Endothelial cell of umbilical vein (primary cell): ENCODE data around the gene PHC2. TPM values are rescaled to one million over a fixed set of nuclear protein-coding genes. Genes with fewer than 3 reads are reported as not detected.

Experiments
- BruUV-seq: library from RNA; stranded (reverse); fragments of 400-500 nt; replicated peaks from 2 replicates; lab custom pipeline; 2021; lab: Mats Ljungman, UMichigan
- CTCF ChIA-PET: fragments of 300-600, 350-600 bp; sonication (Branson Sonifier 250); formaldehyde crosslinking; loops from one replicate; lab custom pipeline; 2021; ENCODE audit warnings: antibody characterized with exemption, inconsistent platforms; lab: Charles Lee
- POLR2A ChIA-PET: fragments of 300-600, 350-600 bp; sonication (Branson Sonifier 250); formaldehyde crosslinking; loops from one replicate; lab custom pipeline; 2021; ENCODE audit warnings: antibody characterized with exemption, inconsistent platforms; lab: Charles Lee
- DNase-seq: peaks from one replicate; pipeline ENCODE4 v3.0.0-alpha.2; 2011; ENCODE audit warnings: low read depth, low spot score
- FAIRE-seq: peaks from 2 replicates; lab custom pipeline; 2011; peaks lifted over from hg19 to GRCh38; lab: Jason Lieb, UNC
- H2AFZ ChIP-seq: 2 replicates; pipeline ENCODE4 v1.6.0; 2012; ENCODE audit warnings: low read depth, low read length, control low read depth, inconsistent platforms
- H3K27ac ChIP-seq: 2 replicates; pipeline ENCODE4 v1.5.1; 2011; ENCODE audit warnings: low read depth, mild to moderate bottlenecking, control low read depth, low read length, moderate library complexity; ENCODE audit not compliant: insufficient read depth
- H3K27me3 ChIP-seq, 2 experiments: 2 replicates each; pipeline versions ENCODE4 v1.6.0 to v1.6.1; 2011; ENCODE audit warnings: low read length in 2 of 2, mixed read lengths in 1 of 2; ENCODE audit not compliant: control insufficient read depth in 2 of 2, insufficient read depth in 2 of 2
- H3K36me3 ChIP-seq, 2 experiments: 2 replicates in 1 of 2; 3 replicates in 1 of 2; pipeline ENCODE4 v1.5.1; 2011; ENCODE audit warnings: low read length in 2 of 2, mild to moderate bottlenecking in 1 of 2, moderate library complexity in 1 of 2; ENCODE audit not compliant: control insufficient read depth in 2 of 2, insufficient read depth in 2 of 2; ENCODE audit errors: extremely low read depth in 1 of 2
- H3K4me1 ChIP-seq: 3 replicates; pipeline ENCODE4 v1.5.1; 2011; ENCODE audit warnings: mild to moderate bottlenecking, low read length; ENCODE audit not compliant: control insufficient read depth, insufficient read depth; ENCODE audit errors: extremely low read depth
- H3K4me2 ChIP-seq: 2 replicates; pipeline ENCODE4 v1.6.1; 2011; ENCODE audit warnings: low read length, control low read depth, mixed read lengths; ENCODE audit not compliant: insufficient read depth
- H3K4me3 ChIP-seq, 3 experiments: fragments of 200-600 bp in 1 of 3; sonication (generic), shearing (Covaris generic) in 1 of 3; replicated peaks in 1 of 3; 2 replicates each; pipeline ENCODE4 v1.5.1; 2011 to 2016; ENCODE audit warnings: control low read depth in 3 of 3, low read length in 3 of 3, mild to moderate bottlenecking in 2 of 3, inconsistent platforms in 1 of 3, low read depth in 1 of 3, moderate library complexity in 1 of 3; ENCODE audit not compliant: insufficient read depth in 1 of 3
- H3K79me2 ChIP-seq: 2 replicates; pipeline ENCODE4 v1.6.0; 2012; ENCODE audit warnings: low read length, inconsistent platforms; ENCODE audit not compliant: control insufficient read depth, insufficient read depth
- H3K9ac ChIP-seq: replicated peaks from 2 replicates; pipeline ENCODE3; 2011; ENCODE audit warnings: low read length, control low read depth; ENCODE audit not compliant: insufficient read depth; ENCODE audit errors: extremely low read depth
- H3K9me1 ChIP-seq: replicated peaks from 3 replicates; pipeline ENCODE4 v1.6.0; 2011; ENCODE audit warnings: mild to moderate bottlenecking, low read length; ENCODE audit not compliant: control insufficient read depth, insufficient read depth; ENCODE audit errors: extremely low read depth
- H3K9me3 ChIP-seq: replicated peaks from 2 replicates; pipeline ENCODE4 v1.5.1; 2012; ENCODE audit warnings: low read length, inconsistent platforms; ENCODE audit not compliant: control insufficient read depth, insufficient read depth
- H4K20me1 ChIP-seq: replicated peaks from 2 replicates; pipeline ENCODE3; 2011; ENCODE audit warnings: mild to moderate bottlenecking, low read length; ENCODE audit not compliant: control insufficient read depth, insufficient read depth; ENCODE audit errors: extremely low read depth
- EZH2 ChIP-seq: IDR thresholded peaks from 2 replicates; pipeline ENCODE4 v1.6.1; 2012; ENCODE audit warnings: borderline replicate concordance, low read depth, mild to moderate bottlenecking, moderate library complexity, low read length, inconsistent platforms; ENCODE audit not compliant: severe bottlenecking
- FOS ChIP-seq: IDR thresholded peaks from 2 replicates; pipeline ENCODE4 v1.6.1; 2011; ENCODE audit warnings: mild to moderate bottlenecking, low read length, moderate library complexity, borderline replicate concordance; ENCODE audit not compliant: insufficient read depth
- GATA2 ChIP-seq: IDR thresholded peaks from 2 replicates; pipeline ENCODE4 v1.7.0; 2011; ENCODE audit warnings: low read depth, mild to moderate bottlenecking, moderate library complexity, mixed read lengths, low read length; ENCODE audit not compliant: insufficient read length, insufficient read depth
- JUN ChIP-seq: IDR thresholded peaks from 2 replicates; pipeline ENCODE4 v1.6.1; 2011; ENCODE audit warnings: borderline replicate concordance, low read depth; ENCODE audit not compliant: insufficient read length, insufficient read depth
- MYC ChIP-seq: IDR thresholded peaks from one replicate; pipeline ENCODE4 v1.6.1; 2011; ENCODE audit warnings: mild to moderate bottlenecking, low read depth, low read length
- POLR2A ChIP-seq: IDR thresholded peaks from 2 replicates; pipeline ENCODE4 v1.6.1; 2012; ENCODE audit warnings: low read depth, mild to moderate bottlenecking, control low read depth, low read length
- POLR2AphosphoS5 ChIP-seq: IDR thresholded peaks from 2 replicates; pipeline ENCODE4 v1.6.1; 2012; ENCODE audit warnings: low read depth, mild to moderate bottlenecking, control low read depth, low read length, moderate library complexity; ENCODE audit not compliant: insufficient read depth
- dilution Hi-C: fragments of 300-500 bp; cut with MboI; formaldehyde crosslinking; loops from one replicate; pipeline ENCODE4 v1.15.0; 2019; ENCODE audit warnings: low sequenced_read_pairs; ENCODE audit not compliant: extremely low pct_ligation_motif_present
- intact Hi-C: fragments of 100-400 bp; cut with micrococcal nuclease; formaldehyde crosslinking; loops from one replicate; pipeline ENCODE4 v1.10.0; 2022
- polyA plus RNA-seq, 4 experiments: library from polyadenylated mRNA; depleted of rRNA in 3 of 4; stranded (reverse) in 3 of 4; unstranded in 1 of 4; fragments of >200 nt; gene quantifications; 2 replicates each; pipeline versions ENCODE4 v1.2.1 to v1.2.3, GENCODE V29; 2011 to 2012; ENCODE audit warnings: missing spikeins in 1 of 4
- total RNA-seq: library from RNA; stranded (reverse); gene quantifications from 2 replicates; pipeline ENCODE4 v1.2.3, GENCODE V29; 2021
- TF ChIP-seq, protein P1 (sequence below): IDR thresholded peaks from 2 replicates; pipeline ENCODE4 v1.6.1; 2011; ENCODE audit not compliant: insufficient read depth, insufficient read length
- TF ChIP-seq, protein P2 (sequence below), 2 donors: IDR thresholded peaks; 1 replicate in 1 of 2; 2 replicates in 1 of 2; pipeline ENCODE4 v1.5.1; 2011; ENCODE audit warnings: low read length in 2 of 2, mild to moderate bottlenecking in 2 of 2, moderate library complexity in 2 of 2, control low read depth in 1 of 2, inconsistent platforms in 1 of 2, low read depth in 1 of 2; ENCODE audit not compliant: insufficient read depth in 1 of 2; ENCODE audit errors: extremely low read depth in 1 of 2

The PHC2 gene
- total and polyA plus RNA-seq, 2 donors (not counting 3 experiments of a cell fraction or from before 2014, with no cell fraction given), result 65.6 to 79.0 TPM

DNA sequence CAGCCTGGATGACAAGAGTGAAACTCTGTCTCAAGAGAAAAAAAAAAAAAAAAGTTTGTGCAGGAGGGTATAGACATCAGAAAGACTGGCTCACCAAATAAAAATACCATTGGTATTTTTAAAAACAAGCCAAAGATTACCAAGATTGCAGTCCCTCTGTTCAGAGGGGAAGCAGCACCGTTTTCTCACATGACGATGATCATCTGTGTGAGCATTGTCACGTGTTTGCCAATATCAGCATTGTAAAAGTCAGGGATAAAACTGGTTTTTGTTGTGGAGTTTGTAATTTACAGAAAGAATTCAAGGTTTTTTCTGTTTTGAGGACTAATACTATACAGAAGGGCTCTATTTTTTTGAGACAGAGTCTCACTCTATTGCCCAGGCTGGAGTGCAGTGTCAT, 148.1 kb downstream of the PHC2 start:
- intact Hi-C loops (no loop called here), dilution Hi-C loops (no loop called here)
- Histone ChIP-seq H2AFZ (no peak overlapping the region), H3K4me2 (no peak overlapping the region), H3K9me3 (no peaks in the 10 kb centered on the region), H3K9me1 (no peaks in the 10 kb centered on the region), H3K27ac (no peak overlapping the region), H3K27me3 (no peaks in the 10 kb centered on the region), H3K9ac (no peak overlapping the region), H3K36me3 (peaks cover 7 to 16% of the 10 kb centered on the region in 2 experiments), H3K4me3 (no peak overlapping the region), H4K20me1 (no peaks in the 10 kb centered on the region), H3K4me1 (peaks cover 4% of the 10 kb centered on the region), H3K79me2 (no peaks in the 10 kb centered on the region)
- no peak for TF ChIP-seq JUN
- TF ChIP-seq GATA2, result no peak
- no peak for TF ChIP-seq MYC
- TF ChIP-seq POLR2A, result no peak
- no peak for TF ChIP-seq EZH2
- no peak for TF ChIP-seq FOS
- TF ChIP-seq POLR2AphosphoS5, result no peak
- TF ChIP-seq, protein P1, sequence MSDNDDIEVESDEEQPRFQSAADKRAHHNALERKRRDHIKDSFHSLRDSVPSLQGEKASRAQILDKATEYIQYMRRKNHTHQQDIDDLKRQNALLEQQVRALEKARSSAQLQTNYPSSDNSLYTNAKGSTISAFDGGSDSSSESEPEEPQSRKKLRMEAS, result no peak
- TF ChIP-seq, protein P2, sequence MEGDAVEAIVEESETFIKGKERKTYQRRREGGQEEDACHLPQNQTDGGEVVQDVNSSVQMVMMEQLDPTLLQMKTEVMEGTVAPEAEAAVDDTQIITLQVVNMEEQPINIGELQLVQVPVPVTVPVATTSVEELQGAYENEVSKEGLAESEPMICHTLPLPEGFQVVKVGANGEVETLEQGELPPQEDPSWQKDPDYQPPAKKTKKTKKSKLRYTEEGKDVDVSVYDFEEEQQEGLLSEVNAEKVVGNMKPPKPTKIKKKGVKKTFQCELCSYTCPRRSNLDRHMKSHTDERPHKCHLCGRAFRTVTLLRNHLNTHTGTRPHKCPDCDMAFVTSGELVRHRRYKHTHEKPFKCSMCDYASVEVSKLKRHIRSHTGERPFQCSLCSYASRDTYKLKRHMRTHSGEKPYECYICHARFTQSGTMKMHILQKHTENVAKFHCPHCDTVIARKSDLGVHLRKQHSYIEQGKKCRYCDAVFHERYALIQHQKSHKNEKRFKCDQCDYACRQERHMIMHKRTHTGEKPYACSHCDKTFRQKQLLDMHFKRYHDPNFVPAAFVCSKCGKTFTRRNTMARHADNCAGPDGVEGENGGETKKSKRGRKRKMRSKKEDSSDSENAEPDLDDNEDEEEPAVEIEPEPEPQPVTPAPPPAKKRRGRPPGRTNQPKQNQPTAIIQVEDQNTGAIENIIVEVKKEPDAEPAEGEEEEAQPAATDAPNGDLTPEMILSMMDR (IDR thresholded peaks at IDR 0.05; ENCODE audit: extremely low read depth in 1 of 2, insufficient read depth in 1 of 2, low read depth in 1 of 2, low read length in 2 of 2), result no peak
- no peak for DNase-seq
- FAIRE-seq, result no peak
- no TSS peak for BruUV-seq
- ChIA-PET POLR2A (no interaction called here), CTCF (no interaction called here)
